NT2/D1 (cell line): ENCODE results near the gene RERE.

Source experiments
- DNase-seq: peaks from one replicate; pipeline ENCODE4 v3.0.0-alpha.2; 2011; ENCODE audit warnings: low read depth, low spot score
- H3K27me3 ChIP-seq: 2 replicates; pipeline ENCODE4 v1.6.0; 2011; ENCODE audit warnings: mild to moderate bottlenecking; ENCODE audit not compliant: insufficient read length, insufficient read depth
- H3K36me3 ChIP-seq: 2 replicates; pipeline ENCODE4 v1.6.1; 2011; ENCODE audit warnings: mild to moderate bottlenecking, low read length, mixed read lengths; ENCODE audit not compliant: insufficient read depth, insufficient read length
- H3K4me1 ChIP-seq: 2 replicates; pipeline ENCODE4 v1.5.1; 2011; ENCODE audit not compliant: insufficient read depth, insufficient read length
- H3K4me3 ChIP-seq: 2 replicates; pipeline ENCODE4 v1.5.1; 2011; ENCODE audit warnings: low read depth; ENCODE audit not compliant: insufficient read length
- H3K9ac ChIP-seq: 2 replicates; pipeline ENCODE4 v1.6.0; 2011; ENCODE audit warnings: low read depth; ENCODE audit not compliant: insufficient read length
- H3K9me3 ChIP-seq: 2 replicates; pipeline ENCODE4 v1.5.1; 2011; ENCODE audit warnings: mild to moderate bottlenecking, low read length; ENCODE audit not compliant: insufficient read depth
- SUZ12 ChIP-seq: IDR thresholded peaks from 2 replicates; pipeline ENCODE4 v1.6.1; 2011; ENCODE audit not compliant: insufficient read length, insufficient read depth; ENCODE audit errors: extremely low read depth
- YY1 ChIP-seq: IDR thresholded peaks from 2 replicates; pipeline ENCODE4 v1.6.1; 2011; ENCODE audit not compliant: insufficient read length, insufficient read depth
- ZNF274 ChIP-seq: IDR thresholded peaks from 2 replicates; pipeline ENCODE4 v1.6.1; 2011; ENCODE audit warnings: mild to moderate bottlenecking, low read depth, low read length

Gene RERE

DNA sequence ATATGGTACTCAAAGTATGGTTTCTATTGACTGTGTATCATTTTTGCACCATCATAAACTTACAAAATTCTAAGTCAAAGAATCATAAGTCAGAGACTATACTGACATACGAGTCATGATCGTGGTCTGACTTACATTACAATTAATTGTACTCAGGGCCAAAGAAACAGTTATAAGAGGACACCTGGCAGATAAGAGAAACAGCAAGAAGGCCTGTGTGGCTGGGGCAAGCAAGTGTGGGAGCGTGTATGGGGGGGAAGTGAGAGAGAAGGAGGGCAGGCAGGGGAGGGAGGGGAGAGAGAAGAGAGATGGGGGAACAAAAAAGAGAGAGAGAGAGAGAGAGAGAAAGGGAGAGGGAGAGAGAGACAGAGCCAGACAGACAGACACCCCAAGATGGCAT, 70.9 kb downstream of the RERE start:
- no peaks in the 10 kb centered on the region for H3K36me3 ChIP-seq
- no peak overlapping the region for H3K4me3 ChIP-seq
- H3K27me3 ChIP-seq = no peaks in the 10 kb centered on the region
- DNase-seq = no peak
- H3K9ac ChIP-seq = no peak overlapping the region
- H3K9me3 ChIP-seq = 0 out of 2 replicates have a peak, but pooled peaks cover 2% of the 10 kb centered on the region
- H3K4me1 ChIP-seq = no peaks in the 10 kb centered on the region
- TF ChIP-seq YY1 (no peak), SUZ12 (no peak), ZNF274 (no peak)

- H3K4me1 ChIP-seq = no peaks in the 10 kb centered on the region
- H3K9ac ChIP-seq = no peak overlapping the region
- H3K9me3 ChIP-seq = peaks cover 9% of the 10 kb centered on the region; the same call in 1 of the 2 replicates
- no peak for DNase-seq
- no peaks in the 10 kb centered on the region for H3K36me3 ChIP-seq
- no peak overlapping the region for H3K4me3 ChIP-seq
- TF ChIP-seq YY1 (no peak), SUZ12 (no peak), ZNF274 (no peak)
- H3K27me3 ChIP-seq = no peaks in the 10 kb centered on the region
Measured at GRCh38 chr1:8745749-8746390, 71.6 kb downstream of the RERE start.

- Histone ChIP-seq H3K9me3 (peaks cover 14% of the 10 kb centered on the region; the same call in 1 of the 2 replicates), H3K4me1 (no peaks in the 10 kb centered on the region), H3K9ac (no peak overlapping the region), H3K4me3 (no peak overlapping the region), H3K36me3 (no peaks in the 10 kb centered on the region), H3K27me3 (no peaks in the 10 kb centered on the region)
- DNase-seq = no peak
- TF ChIP-seq ZNF274 (no peak), YY1 (no peak), SUZ12 (no peak)
Measured at GRCh38 chr1:8745346-8745745, 72.1 kb downstream of the RERE start.

DNA sequence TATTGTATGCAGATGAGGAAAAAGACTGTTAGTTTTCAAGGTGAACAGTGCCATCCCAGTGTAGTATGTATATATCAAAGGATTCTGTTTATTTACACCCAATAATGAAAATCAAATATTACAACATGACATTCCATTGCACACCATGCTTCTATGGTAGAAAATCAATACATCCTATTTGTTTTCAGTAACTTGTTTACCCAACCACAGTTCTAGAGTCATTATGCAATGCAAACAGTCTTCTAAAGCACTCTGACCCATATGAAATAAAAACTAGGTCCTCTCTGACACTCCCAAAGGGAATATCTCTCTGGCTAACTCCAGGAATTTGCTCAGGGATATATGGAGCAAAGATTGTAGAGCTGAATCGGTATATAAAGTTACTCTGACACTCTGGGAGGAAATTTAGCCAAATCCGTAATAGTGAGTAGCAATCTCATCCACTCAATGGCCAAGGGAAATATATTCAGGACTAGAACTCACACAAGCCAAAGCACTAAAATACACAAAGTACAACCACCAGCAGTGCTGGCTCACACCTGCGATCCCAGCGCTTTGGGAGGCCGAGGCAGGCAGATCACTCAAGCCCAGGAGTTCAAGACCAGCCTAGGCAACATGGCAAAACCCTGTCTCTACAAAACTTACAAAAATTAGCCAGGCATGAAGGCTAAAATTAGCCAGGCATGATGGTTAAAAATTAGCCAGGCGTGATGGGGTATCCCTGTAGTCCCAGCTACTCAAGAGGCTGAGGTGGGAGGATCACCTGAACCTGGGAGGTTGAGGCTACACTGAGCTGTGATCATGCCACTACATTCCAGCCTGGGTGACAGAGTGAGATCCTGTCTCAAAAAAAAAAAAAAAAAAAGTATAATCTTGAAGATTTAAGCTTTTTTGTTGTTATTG, 75.2 kb downstream of the RERE start:
- no peak for DNase-seq
- no peaks in the 10 kb centered on the region for H3K36me3 ChIP-seq

DNA sequence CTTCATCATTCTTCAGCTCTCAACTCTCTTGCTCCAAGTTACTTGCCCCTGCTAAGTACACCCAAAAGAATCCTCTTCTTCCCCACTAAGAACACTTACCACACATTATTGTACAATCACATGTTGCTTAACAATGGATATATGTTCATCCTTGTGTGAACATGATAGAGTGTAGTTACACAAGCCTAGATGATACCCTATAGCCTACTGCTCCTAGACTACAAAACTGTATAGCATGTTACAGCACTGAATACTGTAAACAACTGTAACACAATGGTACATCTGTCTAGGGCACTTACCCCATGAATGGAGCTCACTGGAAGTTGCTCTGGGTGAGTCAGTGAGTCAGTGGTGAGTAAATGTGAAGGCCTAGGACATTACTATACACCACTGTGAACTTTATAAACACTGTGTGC, 77.4 kb downstream of the RERE start:
- no peak for DNase-seq
- H3K4me1 ChIP-seq = no peaks in the 10 kb centered on the region
- peaks cover 28% of the 10 kb centered on the region for H3K9me3 ChIP-seq
- no peaks in the 10 kb centered on the region for H3K36me3 ChIP-seq
- H3K9ac ChIP-seq = no peak overlapping the region
- H3K27me3 ChIP-seq = no peaks in the 10 kb centered on the region
- no peak overlapping the region for H3K4me3 ChIP-seq
- TF ChIP-seq YY1 = no peak
- TF ChIP-seq SUZ12 = no peak
- TF ChIP-seq ZNF274 = no peak

More for the DNA sequence above, 75.2 kb downstream of the RERE start:
- no peaks in the 10 kb centered on the region for H3K27me3 ChIP-seq
- H3K9me3 ChIP-seq = peaks cover 28% of the 10 kb centered on the region
- H3K9ac ChIP-seq = no peak overlapping the region
- H3K4me3 ChIP-seq = no peak overlapping the region
- TF ChIP-seq YY1 (no peak), SUZ12 (no peak)
- no peaks in the 10 kb centered on the region for H3K4me1 ChIP-seq

DNA sequence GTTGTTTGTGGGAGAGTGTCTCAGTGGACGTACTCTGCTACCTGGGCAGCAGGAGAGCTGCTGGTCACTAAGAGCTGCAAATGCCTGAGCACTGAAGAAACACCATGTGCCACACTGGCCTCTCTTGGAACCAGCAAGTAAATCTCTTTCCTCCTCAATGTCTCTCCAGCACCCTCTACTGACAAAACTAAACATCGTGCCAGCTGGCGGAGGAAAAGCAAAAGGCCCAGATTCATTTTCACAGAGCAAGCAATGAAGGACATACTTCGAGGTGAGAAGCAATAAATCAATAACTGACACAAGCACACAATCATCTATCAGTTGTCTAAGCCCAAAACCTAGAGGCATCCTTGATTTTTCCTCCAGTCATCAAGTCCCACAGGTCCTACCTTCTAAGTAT, 78.1 kb downstream of the RERE start:
- no peak overlapping the region for H3K9ac ChIP-seq
- peaks cover 28% of the 10 kb centered on the region for H3K9me3 ChIP-seq
- H3K27me3 ChIP-seq = no peaks in the 10 kb centered on the region
- H3K4me1 ChIP-seq = no peaks in the 10 kb centered on the region
- TF ChIP-seq YY1 (no peak), SUZ12 (no peak), ZNF274 (no peak)
- H3K4me3 ChIP-seq = no peak overlapping the region
- no peak for DNase-seq
- no peaks in the 10 kb centered on the region for H3K36me3 ChIP-seq

DNA sequence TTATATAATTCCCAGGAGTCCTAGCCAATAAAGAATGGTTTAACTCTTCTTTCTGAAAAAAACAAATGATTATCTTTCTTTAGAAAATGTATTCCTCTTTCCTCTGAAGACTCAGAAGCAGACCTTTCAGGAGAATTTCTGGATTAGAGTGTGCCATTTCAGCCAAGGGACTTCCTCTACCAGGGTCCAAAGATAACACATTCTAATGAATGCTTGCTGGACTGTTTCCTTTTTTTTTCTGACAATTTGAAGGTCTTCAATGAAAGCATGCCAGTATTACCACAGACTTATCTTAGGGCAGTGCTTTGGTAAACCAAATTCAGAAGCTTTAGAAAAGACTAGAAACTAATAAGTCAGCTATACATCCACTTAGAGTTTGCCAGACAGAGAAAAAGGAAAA, 80.5 kb downstream of the RERE start:
- Histone ChIP-seq H3K36me3 (no peaks in the 10 kb centered on the region), H3K4me1 (no peaks in the 10 kb centered on the region), H3K27me3 (no peaks in the 10 kb centered on the region), H3K4me3 (no peak overlapping the region), H3K9me3 (peaks cover 44% of the 10 kb centered on the region), H3K9ac (no peak overlapping the region)
- no peak for TF ChIP-seq SUZ12
- TF ChIP-seq ZNF274 = no peak
- TF ChIP-seq YY1 = no peak
- DNase-seq = no peak
